WERI-Rb-1 (cell line): ENCODE results near the gene ITGA7.

Experiments used
- DNase-seq: peaks from one replicate; pipeline ENCODE4 v3.0.0-alpha.2; 2020
- H3K27ac ChIP-seq: fragments of 250-450 bp; sonication (Bioruptor Pico); 2 replicates; pipeline ENCODE4 v1.5.1; 2020; ENCODE audit warnings: mild to moderate bottlenecking, moderate library complexity
- H3K27me3 ChIP-seq: fragments of 250-450 bp; sonication (Bioruptor Pico); 2 replicates; pipeline ENCODE4 v1.5.1; 2021; ENCODE audit warnings: mild to moderate bottlenecking, low read depth, moderate library complexity; ENCODE audit not compliant: insufficient read depth, severe bottlenecking
- H3K36me3 ChIP-seq: fragments of 250-450 bp; sonication (Bioruptor Pico); 2 replicates; pipeline ENCODE4 v1.5.1; 2020; ENCODE audit warnings: mild to moderate bottlenecking, moderate library complexity
- H3K4me3 ChIP-seq: 2 replicates; pipeline ENCODE4 v1.5.1; 2011; ENCODE audit warnings: low read depth, mild to moderate bottlenecking, control low read depth, low read length
- H3K9me3 ChIP-seq: fragments of 250-450 bp; sonication (Bioruptor Pico); 2 replicates; pipeline ENCODE4 v1.5.1; 2021; ENCODE audit warnings: mild to moderate bottlenecking, moderate library complexity; ENCODE audit not compliant: severe bottlenecking
- TF ChIP-seq, protein P1 (sequence below): IDR thresholded peaks from 2 replicates; pipeline ENCODE4 v1.5.1; 2011; ENCODE audit warnings: low read depth, mild to moderate bottlenecking, control low read depth, inconsistent platforms, low read length

Gene ITGA7

DNA sequence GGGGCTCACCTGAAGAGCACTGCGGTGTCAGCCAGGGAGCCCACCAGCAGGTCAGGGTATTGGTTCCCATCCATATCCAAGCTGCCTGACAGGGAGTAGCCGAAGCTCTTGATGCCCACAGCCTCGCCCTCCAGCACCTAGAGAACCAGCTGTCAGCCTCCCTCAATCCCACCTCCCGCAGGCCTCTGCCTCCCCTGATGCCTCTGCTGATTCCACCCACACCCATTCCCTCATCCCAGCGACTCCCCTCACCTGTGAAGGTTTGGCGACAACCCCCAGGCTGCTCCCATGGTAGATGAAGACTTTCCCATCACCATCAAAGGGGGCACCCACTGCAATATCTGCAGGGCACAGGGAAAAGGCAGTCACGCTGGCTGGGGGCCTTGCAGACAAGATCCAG is 10.0 kb downstream of the ITGA7 start:
- Histone ChIP-seq H3K4me3 (no peak overlapping the region), H3K27ac (no peak overlapping the region), H3K27me3 (no peaks in the 10 kb centered on the region), H3K36me3 (0 out of 2 replicates have a peak, but pooled peaks cover 3% of the 10 kb centered on the region), H3K9me3 (no peaks in the 10 kb centered on the region)
- no peak for DNase-seq
- TF ChIP-seq, protein P1, sequence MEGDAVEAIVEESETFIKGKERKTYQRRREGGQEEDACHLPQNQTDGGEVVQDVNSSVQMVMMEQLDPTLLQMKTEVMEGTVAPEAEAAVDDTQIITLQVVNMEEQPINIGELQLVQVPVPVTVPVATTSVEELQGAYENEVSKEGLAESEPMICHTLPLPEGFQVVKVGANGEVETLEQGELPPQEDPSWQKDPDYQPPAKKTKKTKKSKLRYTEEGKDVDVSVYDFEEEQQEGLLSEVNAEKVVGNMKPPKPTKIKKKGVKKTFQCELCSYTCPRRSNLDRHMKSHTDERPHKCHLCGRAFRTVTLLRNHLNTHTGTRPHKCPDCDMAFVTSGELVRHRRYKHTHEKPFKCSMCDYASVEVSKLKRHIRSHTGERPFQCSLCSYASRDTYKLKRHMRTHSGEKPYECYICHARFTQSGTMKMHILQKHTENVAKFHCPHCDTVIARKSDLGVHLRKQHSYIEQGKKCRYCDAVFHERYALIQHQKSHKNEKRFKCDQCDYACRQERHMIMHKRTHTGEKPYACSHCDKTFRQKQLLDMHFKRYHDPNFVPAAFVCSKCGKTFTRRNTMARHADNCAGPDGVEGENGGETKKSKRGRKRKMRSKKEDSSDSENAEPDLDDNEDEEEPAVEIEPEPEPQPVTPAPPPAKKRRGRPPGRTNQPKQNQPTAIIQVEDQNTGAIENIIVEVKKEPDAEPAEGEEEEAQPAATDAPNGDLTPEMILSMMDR: no peak

- Histone ChIP-seq H3K9me3 (no peaks in the 10 kb centered on the region), H3K27me3 (no peaks in the 10 kb centered on the region), H3K36me3 (peaks cover 5% of the 10 kb centered on the region; the same call in 1 of the 2 replicates), H3K4me3 (no peak overlapping the region), H3K27ac (no peak overlapping the region)
- DNase-seq: no peak
- TF ChIP-seq, protein P1: no peak
Measured at GRCh38 chr12:55696796-55697462, 10.8 kb downstream of the ITGA7 start.

DNA sequence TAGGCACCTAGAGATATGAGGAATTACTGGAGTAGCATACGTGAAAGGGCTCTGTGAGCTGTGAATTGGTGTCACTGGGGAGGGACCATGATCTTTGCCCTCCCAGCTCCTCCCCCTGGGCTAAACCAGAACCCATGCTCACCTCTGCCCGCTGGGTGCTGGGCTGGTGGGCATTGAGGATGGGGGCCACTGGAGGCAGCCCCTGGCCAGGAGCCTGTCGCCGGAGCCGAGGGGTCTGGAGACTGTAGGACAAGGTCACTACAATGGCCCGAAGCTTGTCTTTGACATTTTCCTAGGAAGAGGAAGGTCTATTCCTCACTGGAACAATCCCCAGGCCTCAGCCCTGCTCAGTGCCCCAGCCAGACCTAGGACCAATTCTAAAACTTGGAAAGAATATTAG is 11.6 kb downstream of the ITGA7 start:
- Histone ChIP-seq H3K9me3 (no peaks in the 10 kb centered on the region), H3K27me3 (no peaks in the 10 kb centered on the region), H3K36me3 (peaks cover 5% of the 10 kb centered on the region; the same call in 1 of the 2 replicates), H3K27ac (no peak overlapping the region), H3K4me3 (no peak overlapping the region)
- TF ChIP-seq, protein P1: no peak
- no peak for DNase-seq

GRCh38 chr12:55695349-55695748 is 12.4 kb downstream of the ITGA7 start:
- TF ChIP-seq, protein P1: no peak
- H3K9me3 ChIP-seq: no peaks in the 10 kb centered on the region
- DNase-seq: no peak
- no peak overlapping the region for H3K27ac ChIP-seq
- H3K4me3 ChIP-seq: no peak overlapping the region
- H3K36me3 ChIP-seq: peaks cover 5% of the 10 kb centered on the region; the same call in 1 of the 2 replicates
- no peaks in the 10 kb centered on the region for H3K27me3 ChIP-seq

DNA sequence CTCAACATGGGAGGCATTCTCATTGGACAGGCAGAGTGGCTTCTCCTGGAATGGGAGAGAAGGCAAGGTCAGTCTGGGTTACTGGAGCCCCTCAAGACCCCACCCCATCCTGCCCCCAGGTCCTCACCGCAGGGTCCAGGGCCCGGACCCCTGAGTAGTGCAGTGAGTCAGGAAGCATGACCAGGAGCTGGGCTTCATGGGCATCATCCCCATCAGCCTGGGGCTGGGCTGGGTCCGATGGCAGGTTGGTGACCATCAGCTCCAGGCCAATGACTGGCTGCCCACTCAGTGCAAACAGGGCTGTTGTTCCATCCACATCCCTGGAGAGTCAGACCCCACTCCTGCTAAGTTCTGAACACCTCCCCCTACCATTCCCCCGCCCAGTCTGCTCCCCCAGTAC is 13.1 kb downstream of the ITGA7 start:
- peaks cover 5% of the 10 kb centered on the region; the same call in 1 of the 2 replicates for H3K36me3 ChIP-seq
- H3K27me3 ChIP-seq: no peaks in the 10 kb centered on the region
- DNase-seq: no peak
- no peak overlapping the region for H3K4me3 ChIP-seq
- H3K9me3 ChIP-seq: no peaks in the 10 kb centered on the region
- no peak overlapping the region for H3K27ac ChIP-seq
- TF ChIP-seq, protein P1: no peak

- Histone ChIP-seq H3K36me3 (peaks cover 5% of the 10 kb centered on the region; the same call in 1 of the 2 replicates), H3K4me3 (no peak overlapping the region), H3K9me3 (no peaks in the 10 kb centered on the region), H3K27me3 (no peaks in the 10 kb centered on the region), H3K27ac (no peak overlapping the region)
- TF ChIP-seq, protein P1: no peak
- DNase-seq: no peak
Measured at GRCh38 chr12:55694188-55694515, 13.6 kb downstream of the ITGA7 start.
